HEK293T (cell line): ENCODE data around the gene CARS2.
"Not testable (repeated sequence)": the region's sequence is repeated elsewhere in the genome, so short reads cannot be mapped to it uniquely, and the experiment has no call there.

Source experiments
- CTCF ChIA-PET: fragments of 350-600 bp; formaldehyde crosslinking; extraction: SDS; loops from one replicate; lab custom pipeline; 2021; ENCODE audit warnings: antibody characterized with exemption, inconsistent platforms; lab: Yijun Ruan, JAX
- POLR2A ChIA-PET: fragments of 350-600 bp; formaldehyde crosslinking; extraction: SDS; loops from one replicate; lab custom pipeline; 2020; ENCODE audit warnings: antibody characterized with exemption, inconsistent platforms; lab: Yijun Ruan, JAX
- DNase-seq: peaks from one replicate; pipeline ENCODE4 v3.0.0; 2012; ENCODE audit warnings: mixed read lengths; ENCODE audit errors: extremely low spot score
- ARNT ChIP-seq: fragments of 450-650 bp; IDR thresholded peaks from 2 replicates; pipeline ENCODE4 v1.6.1; 2017; ENCODE audit warnings: mild to moderate bottlenecking
- BHLHE40 ChIP-seq: fragments of 450-650 bp; IDR thresholded peaks from 2 replicates; pipeline ENCODE4 v1.6.1; 2016; ENCODE audit warnings: mild to moderate bottlenecking, moderate library complexity, borderline replicate concordance
- CTBP1 ChIP-seq: fragments of 450-650 bp; IDR thresholded peaks from 2 replicates; pipeline ENCODE4 v1.6.1; 2016; ENCODE audit warnings: borderline replicate concordance
- ELF4 ChIP-seq: fragments of 450-650 bp; IDR thresholded peaks from 2 replicates; pipeline ENCODE4 v1.6.1; 2017; ENCODE audit warnings: antibody characterized with exemption
- FOXA1 ChIP-seq: fragments of 450-650 bp; IDR thresholded peaks from 2 replicates; pipeline ENCODE4 v1.6.1; 2016; ENCODE audit warnings: mild to moderate bottlenecking
- FOXK2 ChIP-seq: fragments of 450-650 bp; IDR thresholded peaks from 2 replicates; pipeline ENCODE4 v1.6.1; 2016; ENCODE audit warnings: mild to moderate bottlenecking
- FOXM1 ChIP-seq: fragments of 450-650 bp; IDR thresholded peaks from 2 replicates; pipeline ENCODE4 v1.6.1; 2017; ENCODE audit warnings: mild to moderate bottlenecking, borderline replicate concordance
- HDGF ChIP-seq: fragments of 450-650 bp; IDR thresholded peaks from 2 replicates; pipeline ENCODE4 v1.6.1; 2017; ENCODE audit warnings: antibody characterized with exemption, borderline replicate concordance
- L3MBTL2 ChIP-seq: fragments of 450-650 bp; conservative IDR thresholded peaks from 2 replicates; pipeline ENCODE4 v1.6.1; 2016; ENCODE audit warnings: mild to moderate bottlenecking
- LEF1 ChIP-seq: fragments of 450-650 bp; IDR thresholded peaks from 2 replicates; pipeline ENCODE4 v1.6.1; 2017; ENCODE audit warnings: mild to moderate bottlenecking, borderline replicate concordance
- NFRKB ChIP-seq: fragments of 450-650 bp; IDR thresholded peaks from 2 replicates; pipeline ENCODE4 v1.6.1; 2016; ENCODE audit warnings: mild to moderate bottlenecking, moderate library complexity
- SP1 ChIP-seq: fragments of 450-650 bp; IDR thresholded peaks from 2 replicates; pipeline ENCODE4 v1.6.1; 2017
- SUZ12 ChIP-seq: fragments of 450-650 bp; IDR thresholded peaks from 2 replicates; pipeline ENCODE4 v1.6.1; 2016; ENCODE audit warnings: mild to moderate bottlenecking
- TARDBP ChIP-seq: fragments of 450-650 bp; IDR thresholded peaks from 2 replicates; pipeline ENCODE4 v1.6.1; 2016
- ZNF384 ChIP-seq: fragments of 450-650 bp; IDR thresholded peaks from 2 replicates; pipeline ENCODE4 v1.6.1; 2016
- TF ChIP-seq, protein P1 (sequence below): fragments of 450-650 bp; IDR thresholded peaks from 2 replicates; pipeline ENCODE4 v1.6.1; 2016

Gene CARS2

DNA sequence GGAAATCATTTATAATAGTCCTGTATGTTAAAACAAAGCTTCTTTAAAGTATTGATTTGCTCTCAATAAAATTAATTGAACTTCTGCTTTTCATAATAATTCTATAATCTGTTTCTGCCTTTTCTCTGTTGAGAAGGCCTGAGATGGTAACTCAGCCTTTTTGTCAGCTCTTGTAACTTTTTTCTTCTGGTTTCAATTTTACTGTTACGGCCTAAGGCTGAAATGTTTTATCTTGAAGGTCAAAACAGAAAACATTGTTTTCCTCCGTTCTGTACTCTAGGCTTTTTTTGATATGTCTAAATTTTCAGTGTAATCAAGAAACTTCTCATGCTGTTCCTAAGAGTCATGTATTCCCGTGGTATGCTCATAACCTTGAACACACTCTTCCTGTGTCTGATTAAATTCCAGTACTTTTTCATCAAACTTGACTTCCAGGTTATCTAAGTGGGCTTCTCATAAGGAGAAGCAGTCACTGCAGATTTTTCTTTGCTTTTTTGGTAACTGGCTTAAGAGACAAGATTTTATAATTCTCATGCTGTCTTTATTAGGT lies 98.2 kb downstream of the CARS2 start:
- TF ChIP-seq ZNF384 (no peak), CTBP1 (no peak), TARDBP (no peak), L3MBTL2 (no peak), SP1 (no peak), FOXM1 (no peak), FOXK2 (no peak), ARNT (no peak)
- TF ChIP-seq, protein P1, sequence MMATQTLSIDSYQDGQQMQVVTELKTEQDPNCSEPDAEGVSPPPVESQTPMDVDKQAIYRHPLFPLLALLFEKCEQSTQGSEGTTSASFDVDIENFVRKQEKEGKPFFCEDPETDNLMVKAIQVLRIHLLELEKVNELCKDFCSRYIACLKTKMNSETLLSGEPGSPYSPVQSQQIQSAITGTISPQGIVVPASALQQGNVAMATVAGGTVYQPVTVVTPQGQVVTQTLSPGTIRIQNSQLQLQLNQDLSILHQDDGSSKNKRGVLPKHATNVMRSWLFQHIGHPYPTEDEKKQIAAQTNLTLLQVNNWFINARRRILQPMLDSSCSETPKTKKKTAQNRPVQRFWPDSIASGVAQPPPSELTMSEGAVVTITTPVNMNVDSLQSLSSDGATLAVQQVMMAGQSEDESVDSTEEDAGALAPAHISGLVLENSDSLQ: no peak
- POLR2A ChIA-PET: no interaction called here
- CTCF ChIA-PET: no interaction called here
- no peak for DNase-seq

DNA sequence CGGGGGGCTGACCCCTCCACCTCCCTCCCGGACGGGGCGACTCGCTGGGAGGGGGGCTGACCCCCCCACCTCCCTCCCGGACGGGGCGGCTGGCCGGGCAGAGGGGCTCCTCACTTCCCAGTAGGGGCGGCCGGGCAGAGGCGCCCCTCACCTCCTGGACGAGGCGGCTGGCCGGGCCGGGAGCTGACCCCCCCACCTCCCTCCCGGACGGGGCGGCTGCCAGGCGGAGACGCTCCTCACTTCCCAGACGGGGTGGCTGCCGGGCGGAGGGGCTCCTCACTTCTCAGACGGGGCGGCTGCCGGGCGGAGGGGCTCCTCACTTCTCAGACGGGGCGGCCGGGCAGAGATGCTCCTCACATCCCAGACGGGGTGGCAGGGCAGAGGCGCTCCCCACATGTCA lies 99.6 kb downstream of the CARS2 start:
- POLR2A ChIA-PET, CTCF ChIA-PET, DNase-seq: not testable (repeated sequence)

DNA sequence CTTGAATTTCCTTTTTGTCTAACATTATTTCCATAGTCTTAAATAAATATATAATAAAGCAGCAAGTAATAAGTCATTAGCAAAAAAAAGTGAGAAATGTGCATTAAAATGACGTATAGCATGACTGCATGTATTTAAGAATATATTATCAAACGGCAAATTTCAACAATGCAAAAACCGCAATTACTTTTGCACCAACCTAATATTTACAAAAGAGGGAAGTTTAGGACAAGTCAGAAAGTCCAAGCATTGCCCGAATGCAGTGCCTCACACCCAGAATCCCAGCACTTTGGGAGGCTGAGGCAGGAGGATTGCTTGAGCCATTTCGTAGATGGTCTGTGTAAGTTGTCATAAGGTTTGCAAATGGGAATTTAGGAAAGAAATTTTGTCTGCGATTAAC lies 100.8 kb downstream of the CARS2 start:
- no peak for TF ChIP-seq ZNF384
- 0 out of 2 replicates have a peak, but pooled peaks have one; percentile 17 for TF ChIP-seq ELF4
- DNase-seq: no peak
- POLR2A ChIA-PET: interaction anchor here (1.6 kb wide), 1 partner anchor 10 kb away, joined by 4 read pairs; the partner anchor contains the start of gene NAXD
- CTCF ChIA-PET: no interaction called here

DNA sequence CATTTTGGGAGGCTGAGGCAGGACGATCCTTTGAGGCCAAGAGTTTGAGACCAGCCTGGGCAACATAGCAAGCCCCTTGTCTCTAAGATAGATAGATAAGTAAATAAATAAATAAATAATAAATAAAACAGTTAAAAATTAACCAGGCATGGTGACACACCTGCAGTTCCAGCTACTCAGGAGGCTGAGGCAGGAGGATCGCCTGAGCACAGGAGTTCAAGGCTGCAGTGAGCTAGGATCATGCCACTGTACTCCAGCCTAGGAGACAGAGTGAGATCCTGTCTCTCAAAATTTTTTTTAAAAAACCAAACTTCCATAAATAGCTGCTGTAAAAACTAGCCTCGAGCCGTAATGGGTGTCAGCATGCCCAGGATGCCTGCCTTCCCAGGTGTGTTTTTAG lies 104.9 kb downstream of the CARS2 start:
- ChIA-PET POLR2A (interaction anchor here (2.7 kb wide), 1 partner anchor 14 kb away, joined by 9 read pairs; the partner anchor contains the start of gene NAXD), CTCF (no interaction called here)
- TF ChIP-seq BHLHE40: no peak
- TF ChIP-seq FOXA1: no peak
- no peak for TF ChIP-seq ELF4
- TF ChIP-seq FOXM1: no peak
- TF ChIP-seq LEF1: no peak
- no peak for TF ChIP-seq ARNT
- no peak for TF ChIP-seq SP1
- no peak for TF ChIP-seq NFRKB
- no peak for TF ChIP-seq FOXK2
- no peak for TF ChIP-seq SUZ12
- TF ChIP-seq TARDBP: no peak
- TF ChIP-seq CTBP1: no peak
- TF ChIP-seq, protein P1: no peak
- no peak for TF ChIP-seq ZNF384
- TF ChIP-seq HDGF: no peak
- TF ChIP-seq L3MBTL2: no peak
- DNase-seq: no peak

DNA sequence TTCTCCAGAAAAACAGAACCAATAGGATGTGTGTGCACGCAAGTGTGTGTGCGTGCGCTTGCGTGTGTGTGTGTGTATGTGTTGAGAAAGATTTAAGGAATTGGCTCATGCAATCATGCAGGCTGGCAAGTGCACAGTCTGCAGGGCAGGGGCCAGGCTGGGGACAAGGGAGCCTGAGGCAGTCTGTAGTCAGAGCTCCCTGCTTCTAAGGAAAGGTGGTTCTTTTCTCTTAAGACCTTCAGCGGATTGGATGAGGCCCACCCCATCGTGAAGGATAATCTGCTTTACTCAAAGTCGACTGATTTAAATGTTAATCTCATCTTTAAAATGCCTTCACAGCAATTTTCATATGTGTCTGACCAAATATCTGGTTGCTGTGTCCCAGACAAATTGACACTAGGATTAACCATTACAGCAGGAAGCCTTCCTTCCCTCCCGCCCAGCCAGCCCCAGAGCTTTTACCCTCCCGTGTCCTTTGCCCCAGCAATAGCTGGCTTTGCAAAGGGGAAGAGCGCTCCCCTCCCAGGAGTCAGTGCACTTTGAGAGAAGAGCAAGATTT lies 105.6 kb downstream of the CARS2 start:
- ChIA-PET POLR2A (interaction anchor here (2.7 kb wide), 1 partner anchor 15 kb away, joined by 9 read pairs; the partner anchor contains the start of gene NAXD), CTCF (interaction anchor here (0.6 kb wide), 1 partner anchor 680 kb away, joined by 3 read pairs; no protein-coding TSS in a partner anchor)
- DNase-seq: no peak
- TF ChIP-seq SUZ12: no peak
- no peak for TF ChIP-seq L3MBTL2
- no peak for TF ChIP-seq LEF1
- TF ChIP-seq FOXA1: no peak
- no peak for TF ChIP-seq FOXK2
- TF ChIP-seq TARDBP: no peak
- no peak for TF ChIP-seq HDGF
- TF ChIP-seq BHLHE40: no peak
- TF ChIP-seq, protein P1: no peak
- no peak for TF ChIP-seq CTBP1

DNA sequence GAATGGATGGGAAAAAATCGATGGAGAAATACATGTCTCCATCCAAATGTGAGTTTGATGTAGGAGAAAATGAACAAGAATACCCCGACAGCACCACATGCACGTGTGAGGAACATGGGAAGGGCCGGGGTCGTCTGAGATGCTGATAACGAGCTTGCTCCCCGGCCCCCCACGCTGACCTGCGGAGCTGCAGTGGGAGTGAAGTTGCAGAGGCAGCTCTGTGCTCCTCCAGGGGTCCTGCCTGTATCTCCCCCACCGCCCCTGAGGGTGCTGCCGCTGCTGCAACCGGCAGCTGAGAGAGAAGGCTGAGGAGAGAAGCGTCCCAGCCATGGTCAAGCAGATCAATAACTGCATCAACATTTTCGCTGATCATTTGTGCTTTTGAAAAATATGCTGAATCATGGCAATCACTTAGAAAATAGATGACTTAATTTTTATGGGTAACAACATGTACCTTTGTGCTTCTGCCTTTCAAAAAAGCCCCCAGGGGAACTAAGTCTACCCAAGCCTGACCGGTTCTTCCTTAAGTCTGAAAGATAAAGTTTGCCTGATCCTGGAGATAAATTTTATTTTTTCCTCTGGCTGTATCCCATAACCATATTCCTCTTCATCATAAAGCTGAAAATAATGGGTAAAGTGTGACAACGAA lies 108.8 kb downstream of the CARS2 start:
- CTCF ChIA-PET: no interaction called here
- no peak for DNase-seq
- no peak for TF ChIP-seq SP1
- TF ChIP-seq ZNF384: no peak
- TF ChIP-seq FOXM1: no peak
- TF ChIP-seq TARDBP: no peak
- TF ChIP-seq, protein P1: no peak
- TF ChIP-seq NFRKB: no peak
- TF ChIP-seq L3MBTL2: no peak
- TF ChIP-seq LEF1: no peak
- TF ChIP-seq ELF4: no peak
- no peak for TF ChIP-seq ARNT
- no peak for TF ChIP-seq CTBP1
- TF ChIP-seq FOXK2: no peak
- TF ChIP-seq SUZ12: no peak
- TF ChIP-seq BHLHE40: no peak
- TF ChIP-seq FOXA1: no peak
- no peak for TF ChIP-seq HDGF
- POLR2A ChIA-PET: interaction anchor here (1.5 kb wide), 1 partner anchor 19 kb away, joined by 8 read pairs; the partner anchor contains the start of gene NAXD
